Astrocyte of the spinal cord (primary cell): ENCODE measurements around the gene TOM1.
A peak's percentile ranks its signal among the peaks of the same experiment; 100 is the strongest.

Experiments
- DNase-seq: peaks from one replicate; pipeline ENCODE4 v3.0.0; 2011; ENCODE audit warnings: low read depth, low spot score
- H3K4me3 ChIP-seq: 2 replicates; pipeline ENCODE4 v1.5.1; 2011; ENCODE audit warnings: low read depth, mild to moderate bottlenecking, low read length, moderate library complexity
- CTCF ChIP-seq: IDR thresholded peaks from 2 replicates; pipeline ENCODE4 v1.5.1; 2012; ENCODE audit warnings: low read depth, mild to moderate bottlenecking, low read length, inconsistent platforms
- in situ Hi-C: cut with HindIII; loops from 2 replicates; pipeline ENCODE4 v1.10.0; 2017; ENCODE audit warnings: low sequenced_read_pairs

The TOM1 gene

GRCh38 chr22:35381424-35382009, 81.8 kb downstream of the TOM1 start:
- TF ChIP-seq CTCF = no peak
- no peak for DNase-seq
- H3K4me3 ChIP-seq = peak overlapping the region; percentile 65
- in situ Hi-C loops = no loop called here

- in situ Hi-C loops = no loop called here
- DNase-seq = no peak
- TF ChIP-seq CTCF = no peak
- H3K4me3 ChIP-seq = no peak overlapping the region
These were observed 84.0 kb downstream of the TOM1 start for GRCh38 chr22:35383679-35384071.

- no peak for DNase-seq
- no peak overlapping the region for H3K4me3 ChIP-seq
- in situ Hi-C loops = no loop called here
- no peak for TF ChIP-seq CTCF
These were observed 84.8 kb downstream of the TOM1 start for GRCh38 chr22:35384527-35384926.

GRCh38 chr22:35384975-35385588, 85.4 kb downstream of the TOM1 start:
- H3K4me3 ChIP-seq = no peak overlapping the region
- in situ Hi-C loops = no loop called here
- TF ChIP-seq CTCF = no peak
- no peak for DNase-seq

- in situ Hi-C loops = no loop called here
- no peak overlapping the region for H3K4me3 ChIP-seq
- no peak for DNase-seq
- TF ChIP-seq CTCF = no peak
These were observed 87.1 kb downstream of the TOM1 start for GRCh38 chr22:35386670-35387288.

- H3K4me3 ChIP-seq = no peak overlapping the region
- no peak for DNase-seq
- no peak for TF ChIP-seq CTCF
- in situ Hi-C loops = no loop called here
These were observed 91.2 kb downstream of the TOM1 start for GRCh38 chr22:35390933-35391332.
